A673 (cell line): ENCODE results near the gene COL28A1.

Experiments used
- CTCF ChIP-seq: fragments of 300-800, 200-600 bp; sonication (generic); conservative IDR thresholded peaks from 2 replicates; pipeline ENCODE4 v1.5.1; 2017; ENCODE audit warnings: low read depth, mild to moderate bottlenecking, antibody characterized with exemption, low read length, moderate library complexity, mixed read lengths
- EZH2 ChIP-seq: fragments of 200-600 bp; sonication (generic); IDR thresholded peaks from 2 replicates; pipeline ENCODE4 v1.6.1; 2017; ENCODE audit warnings: borderline replicate concordance, low read depth, mild to moderate bottlenecking, mixed read lengths, antibody characterized with exemption, low read length; ENCODE audit not compliant: poor library complexity, severe bottlenecking

GRCh38 chr7:7537711-7538110 lies 2.0 kb upstream of the COL28A1 start:
- TF ChIP-seq CTCF, result no peak
- TF ChIP-seq EZH2, result no peak
